IMR-90 (cell line): Measurements from ENCODE around the gene KIF5C. TPM values are rescaled to one million over a fixed set of nuclear protein-coding genes. Genes with fewer than 3 reads are reported as not detected.

Experiments used
- ATAC-seq: fragments of 200-7000 bp; cut with Tn5 transposase; 2 replicates; pipeline ENCODE4 v1.9.1; 2020; ENCODE audit warnings: low read depth, mild to moderate bottlenecking, moderate library complexity
- BruUV-seq: library from RNA; stranded (reverse); fragments of 400-500 nt; replicated peaks from 2 replicates; lab custom pipeline; 2021; lab: Mats Ljungman, UMichigan
- CTCF ChIA-PET: fragments of 300-600 bp; formaldehyde crosslinking; extraction: SDS; loops from one replicate; lab custom pipeline; 2021; ENCODE audit warnings: antibody characterized with exemption; lab: Yijun Ruan, JAX
- POLR2A ChIA-PET: fragments of 300-600 bp; sonication (Branson Sonifier 250); formaldehyde crosslinking; loops from one replicate; lab custom pipeline; 2022; ENCODE audit warnings: antibody characterized with exemption; ENCODE audit not compliant: unreplicated experiment; lab: Charles Lee
- DNase-seq: peaks from one replicate; pipeline ENCODE4 v3.0.0; 2013
- H2AFZ ChIP-seq: replicated peaks from 2 replicates; pipeline ENCODE3; 2013; ENCODE audit warnings: low read length, mild to moderate bottlenecking; ENCODE audit not compliant: poor library complexity
- H2AK5ac ChIP-seq: 2 replicates; pipeline ENCODE4 v1.6.1; 2013; ENCODE audit warnings: low read depth, low read length, inconsistent platforms
- H2AK9ac ChIP-seq: replicated peaks from 2 replicates; pipeline ENCODE3; 2013; ENCODE audit warnings: mild to moderate bottlenecking, low read depth, low read length, moderate library complexity; ENCODE audit not compliant: poor library complexity
- H2BK120ac ChIP-seq: 2 replicates; pipeline ENCODE4 v1.6.1; 2013; ENCODE audit warnings: low read depth, low read length, inconsistent platforms
- H2BK15ac ChIP-seq: 3 replicates; pipeline ENCODE4 v1.6.1; 2013; ENCODE audit warnings: low read depth, low read length, inconsistent platforms
- H2BK20ac ChIP-seq: 2 replicates; pipeline ENCODE4 v1.6.1; 2013; ENCODE audit warnings: low read depth, mild to moderate bottlenecking, inconsistent platforms, low read length, moderate library complexity
- H2BK5ac ChIP-seq: 2 replicates; pipeline ENCODE4 v1.6.1; 2013; ENCODE audit warnings: mild to moderate bottlenecking, low read depth, low read length, inconsistent platforms; ENCODE audit not compliant: poor library complexity, severe bottlenecking
- H3K14ac ChIP-seq: replicated peaks from 2 replicates; pipeline ENCODE4 v1.6.1; 2013; ENCODE audit warnings: low read depth, low read length, inconsistent platforms
- H3K18ac ChIP-seq: 2 replicates; pipeline ENCODE4 v1.6.1; 2013; ENCODE audit warnings: low read depth, low read length, control low read depth
- H3K23ac ChIP-seq: 2 replicates; pipeline ENCODE4 v1.6.1; 2013; ENCODE audit warnings: low read depth, low read length, inconsistent platforms
- H3K27ac ChIP-seq: 2 replicates; pipeline ENCODE4 v1.5.1; 2013; ENCODE audit warnings: mild to moderate bottlenecking, control low read depth, low read length; ENCODE audit not compliant: insufficient read depth
- H3K27me3 ChIP-seq: 2 replicates; pipeline ENCODE4 v1.6.1; 2013; ENCODE audit warnings: low read length; ENCODE audit not compliant: control insufficient read depth, insufficient read depth
- H3K36me3 ChIP-seq: 2 replicates; pipeline ENCODE4 v1.6.1; 2013; ENCODE audit warnings: low read length, mixed read lengths; ENCODE audit not compliant: control insufficient read depth, insufficient read depth
- H3K4ac ChIP-seq: 2 replicates; pipeline ENCODE4 v1.6.1; 2013; ENCODE audit warnings: low read depth, low read length, inconsistent platforms
- H3K4me1 ChIP-seq: 2 replicates; pipeline ENCODE4 v1.6.1; 2013; ENCODE audit warnings: low read length, mixed read lengths; ENCODE audit not compliant: control insufficient read depth, insufficient read depth
- H3K4me2 ChIP-seq: 2 replicates; pipeline ENCODE4 v1.6.1; 2013; ENCODE audit warnings: low read depth, mild to moderate bottlenecking, control low read depth, low read length, moderate library complexity
- H3K4me3 ChIP-seq: 2 replicates; pipeline ENCODE4 v1.5.1; 2013; ENCODE audit warnings: low read depth, mild to moderate bottlenecking, control low read depth, low read length, moderate library complexity; ENCODE audit not compliant: insufficient read depth
- H3K56ac ChIP-seq: 2 replicates; pipeline ENCODE4 v1.6.1; 2013; ENCODE audit warnings: low read length, inconsistent platforms; ENCODE audit not compliant: insufficient read depth; ENCODE audit errors: extremely low read depth
- H3K79me1 ChIP-seq, 2 experiments: 2 replicates each; pipeline ENCODE4 v1.6.1; 2013; ENCODE audit warnings: low read length in 2 of 2, inconsistent platforms in 1 of 2, low read depth in 1 of 2
- H3K9ac ChIP-seq: 2 replicates; pipeline ENCODE4 v1.6.1; 2013; ENCODE audit warnings: low read depth, low read length, control low read depth
- H3K9me1 ChIP-seq: 2 replicates; pipeline ENCODE4 v1.6.1; 2013; ENCODE audit warnings: low read length, inconsistent platforms; ENCODE audit not compliant: insufficient read depth
- H3K9me3 ChIP-seq: 2 replicates; pipeline ENCODE4 v1.6.1; 2013; ENCODE audit warnings: low read length; ENCODE audit not compliant: control insufficient read depth, insufficient read depth
- H4K20me1 ChIP-seq: 2 replicates; pipeline ENCODE4 v1.6.1; 2013; ENCODE audit warnings: low read length, inconsistent platforms; ENCODE audit not compliant: insufficient read depth
- H4K5ac ChIP-seq: 2 replicates; pipeline ENCODE4 v1.6.1; 2013; ENCODE audit warnings: mild to moderate bottlenecking, low read depth, low read length, control low read depth
- H4K8ac ChIP-seq, 2 experiments: 2 replicates each; pipeline ENCODE4 v1.6.1; 2013; ENCODE audit warnings: low read depth in 2 of 2, low read length in 2 of 2, control low read depth in 1 of 2, inconsistent platforms in 1 of 2
- H4K91ac ChIP-seq: 2 replicates; pipeline ENCODE4 v1.6.1; 2013; ENCODE audit warnings: low read depth, low read length, inconsistent platforms; ENCODE audit not compliant: insufficient read depth
- CEBPB ChIP-seq: IDR thresholded peaks from 2 replicates; pipeline ENCODE4 v1.6.1; 2012; ENCODE audit warnings: low read depth, low read length, improper control_type of control experiment
- CHD1 ChIP-seq: IDR thresholded peaks from 2 replicates; pipeline ENCODE4 v1.6.1; 2012; ENCODE audit warnings: low read depth, low read length, improper control_type of control experiment
- FOS ChIP-seq: fragments of 150-350 bp; IDR thresholded peaks from 2 replicates; pipeline ENCODE4 v1.6.1; 2016; ENCODE audit warnings: low read depth, low read length
- MAFK ChIP-seq: IDR thresholded peaks from 2 replicates; pipeline ENCODE4 v1.6.1; 2012; ENCODE audit warnings: low read depth, low read length, improper control_type of control experiment
- MXI1 ChIP-seq: IDR thresholded peaks from 2 replicates; pipeline ENCODE4 v1.6.1; 2012; ENCODE audit warnings: low read depth, mild to moderate bottlenecking, low read length, moderate library complexity, borderline replicate concordance
- NFE2L2 ChIP-seq: fragments of 150-350 bp; IDR thresholded peaks from 2 replicates; pipeline ENCODE4 v1.6.1; 2016; ENCODE audit warnings: low read depth, mild to moderate bottlenecking, low read length
- RAD21 ChIP-seq: IDR thresholded peaks from 2 replicates; pipeline ENCODE4 v1.6.1; 2012; ENCODE audit warnings: low read length, improper control_type of control experiment
- RCOR1 ChIP-seq: IDR thresholded peaks from 2 replicates; pipeline ENCODE4 v1.6.1; 2012; ENCODE audit warnings: mild to moderate bottlenecking, low read length, improper control_type of control experiment; ENCODE audit not compliant: insufficient replicate concordance
- RFX5 ChIP-seq: IDR thresholded peaks from 2 replicates; pipeline ENCODE4 v1.8.0; 2012; ENCODE audit warnings: low read depth, mild to moderate bottlenecking, low read length, moderate library complexity
- WGBS, 2 experiments: methylation state at CpG; one replicate each; pipeline versions ENCODE4 v1.1.5 to v1.1.7; 2013; ENCODE audit warnings: missing lambda C conversion rate in 2 of 2; ENCODE audit not compliant: insufficient read length in 1 of 2; ENCODE audit errors: extremely low coverage in 2 of 2; 5-methylcytosine and 5-hydroxymethylcytosine counted together
- dilution Hi-C: fragments of 300-500 bp; cut with HindIII; formaldehyde crosslinking; loops from one replicate; pipeline ENCODE4 v1.14.3; 2018; ENCODE audit warnings: low sequenced_read_pairs; ENCODE audit not compliant: unreplicated experiment
- in situ Hi-C: fragments of 300-500 bp; cut with MboI; formaldehyde crosslinking; loops from 3 replicates; pipeline ENCODE4 v1.14.3; 2019; ENCODE audit warnings: low sequenced_read_pairs, inconsistent platforms, mixed read lengths
- intact Hi-C: fragments of 100-400 bp; cut with micrococcal nuclease; formaldehyde crosslinking; loops from 2 replicates; pipeline ENCODE4 v1.10.0; 2022
- polyA plus RNA-seq, 3 experiments: library from polyadenylated mRNA; depleted of rRNA; stranded (reverse); fragments of >200 nt; gene quantifications; 2 replicates each; pipeline ENCODE4 v1.2.3, GENCODE V29; 2012; ENCODE audit warnings: low replicate concordance in 1 of 3
- total RNA-seq: library from RNA; depleted of rRNA; stranded (reverse); fragments of >200 nt; gene quantifications from 2 replicates; pipeline ENCODE4 v1.2.3, GENCODE V29; 2012

KIF5C gene
- total and polyA plus RNA-seq, 2 of the 4 experiments (the other 2 are of a cell fraction), result 0.10 to 0.18 TPM

DNA sequence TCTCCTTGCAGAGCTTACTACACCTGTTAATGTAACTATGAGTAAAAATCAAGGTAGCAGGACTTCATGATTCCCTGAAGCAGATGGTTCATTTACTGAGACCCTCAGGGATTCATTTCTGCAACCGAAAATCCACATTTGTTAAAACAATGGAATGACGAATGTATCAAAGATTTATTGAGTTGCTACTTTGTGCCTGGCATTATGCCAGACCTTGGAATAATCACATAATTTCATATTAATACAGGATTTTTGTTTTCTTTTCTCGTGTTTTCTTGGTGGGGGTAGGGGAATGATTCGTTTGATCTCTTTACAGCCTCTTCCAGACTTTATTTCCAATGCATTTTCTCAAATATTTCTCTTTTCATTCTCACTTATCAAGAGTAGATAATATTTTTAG is 8.9 kb upstream of the KIF5C start:
- Histone ChIP-seq H3K9me1 (no peaks in the 10 kb centered on the region), H3K4ac (no peak overlapping the region), H2BK15ac (no peak overlapping the region), H4K91ac (no peak overlapping the region), H3K23ac (no peak overlapping the region), H3K27me3 (no peaks in the 10 kb centered on the region), H3K56ac (no peak overlapping the region), H3K4me1 (no peaks in the 10 kb centered on the region), H3K14ac (no peak overlapping the region), H3K4me2 (no peak overlapping the region), H3K36me3 (no peaks in the 10 kb centered on the region), H3K79me1 (no peaks in the 10 kb centered on the region), H3K9me3 (no peaks in the 10 kb centered on the region), H2BK5ac (no peak overlapping the region), H4K8ac (no peak overlapping the region), H3K9ac (no peak overlapping the region), H2AK9ac (no peak overlapping the region), H4K5ac (no peak overlapping the region), H2BK20ac (no peak overlapping the region), H4K20me1 (no peaks in the 10 kb centered on the region), H2AK5ac (no peak overlapping the region), H2AFZ (no peak overlapping the region), H3K4me3 (no peak overlapping the region), H2BK120ac (no peak overlapping the region), H3K18ac (no peak overlapping the region), H3K27ac (no peak overlapping the region)
- WGBS, 2 experiments, result no CpG with 5 or more reads among the region's 4 CpGs
- in situ Hi-C loops, result no loop called here
- ChIA-PET CTCF (no interaction called here), POLR2A (no interaction called here)
- ATAC-seq, result no peak
- dilution Hi-C loops, result no loop called here
- BruUV-seq, result no TSS peak
- TF ChIP-seq MXI1 (no peak), NFE2L2 (no peak), FOS (no peak), CEBPB (no peak), RFX5 (no peak), MAFK (no peak), CHD1 (no peak), RCOR1 (no peak), RAD21 (no peak)
- intact Hi-C loops, result no loop called here
- DNase-seq, result no peak
